22Rv1 (cell line): ENCODE results near the gene FHL2.

Experiments
- ZFX ChIP-seq: fragments of 450-650 bp; IDR thresholded peaks from 2 replicates; pipeline ENCODE4 v1.6.1; 2017; ENCODE audit warnings: antibody characterized with exemption, borderline replicate concordance
- TF ChIP-seq, protein P1 (sequence below): fragments of 450-650 bp; IDR thresholded peaks from 2 replicates; pipeline ENCODE4 v1.5.1; 2017; ENCODE audit warnings: mild to moderate bottlenecking

DNA sequence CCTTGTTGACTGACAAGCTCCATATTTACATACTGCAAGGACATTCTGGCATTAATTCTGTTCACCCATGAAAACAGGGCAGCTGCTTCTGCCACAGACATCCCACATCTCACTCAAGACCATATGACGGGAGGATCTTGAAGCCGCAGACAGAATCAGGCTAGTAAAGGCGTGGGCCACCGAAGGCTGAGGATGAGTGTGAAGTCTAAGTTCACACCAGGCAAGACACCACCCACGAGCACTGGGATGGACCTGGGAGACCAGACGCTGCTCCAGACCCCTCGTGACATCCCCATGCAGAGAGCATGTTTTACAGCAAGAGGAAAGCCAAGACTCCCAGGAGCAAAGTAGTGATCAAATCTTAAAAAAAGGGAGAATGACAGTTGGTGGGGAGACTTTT is 3.2 kb downstream of the FHL2 start:
- TF ChIP-seq, protein P1, sequence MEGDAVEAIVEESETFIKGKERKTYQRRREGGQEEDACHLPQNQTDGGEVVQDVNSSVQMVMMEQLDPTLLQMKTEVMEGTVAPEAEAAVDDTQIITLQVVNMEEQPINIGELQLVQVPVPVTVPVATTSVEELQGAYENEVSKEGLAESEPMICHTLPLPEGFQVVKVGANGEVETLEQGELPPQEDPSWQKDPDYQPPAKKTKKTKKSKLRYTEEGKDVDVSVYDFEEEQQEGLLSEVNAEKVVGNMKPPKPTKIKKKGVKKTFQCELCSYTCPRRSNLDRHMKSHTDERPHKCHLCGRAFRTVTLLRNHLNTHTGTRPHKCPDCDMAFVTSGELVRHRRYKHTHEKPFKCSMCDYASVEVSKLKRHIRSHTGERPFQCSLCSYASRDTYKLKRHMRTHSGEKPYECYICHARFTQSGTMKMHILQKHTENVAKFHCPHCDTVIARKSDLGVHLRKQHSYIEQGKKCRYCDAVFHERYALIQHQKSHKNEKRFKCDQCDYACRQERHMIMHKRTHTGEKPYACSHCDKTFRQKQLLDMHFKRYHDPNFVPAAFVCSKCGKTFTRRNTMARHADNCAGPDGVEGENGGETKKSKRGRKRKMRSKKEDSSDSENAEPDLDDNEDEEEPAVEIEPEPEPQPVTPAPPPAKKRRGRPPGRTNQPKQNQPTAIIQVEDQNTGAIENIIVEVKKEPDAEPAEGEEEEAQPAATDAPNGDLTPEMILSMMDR: no peak
- TF ChIP-seq ZFX: no peak
